ENCODE data around the gene CLCA1. TPM values are rescaled to one million over a fixed set of nuclear protein-coding genes. Genes with fewer than 3 reads are reported as not detected.

The CLCA1 gene
- total and polyA plus RNA-seq, 2 experiments from 2014 or later, result not detected

DNA sequence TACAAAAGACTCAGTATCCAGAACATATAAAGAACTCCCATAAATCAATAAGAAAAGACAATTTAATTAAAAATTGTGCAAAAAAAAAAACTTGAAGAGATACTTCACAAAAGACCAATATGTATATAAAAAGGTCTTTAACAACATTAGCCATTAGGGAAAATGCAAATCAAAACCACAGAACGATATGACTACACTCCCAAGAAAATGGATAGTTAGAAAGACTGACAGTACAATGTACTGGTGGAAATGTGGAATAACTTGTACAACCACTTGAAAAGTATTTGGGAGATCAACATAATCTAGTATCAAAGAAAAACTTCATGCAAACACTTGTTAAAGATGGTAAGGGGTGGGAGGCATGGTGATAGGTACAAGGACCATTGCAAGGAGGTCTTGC, 3.9 kb upstream of the CLCA1 start:
- H4K20me1 ChIP-seq (replicated peaks; ENCODE audit: insufficient read depth), result no peaks in the 10 kb centered on the region
- no peak overlapping the region for H3K4me3 ChIP-seq
- no peaks in the 10 kb centered on the region for H3K27me3 ChIP-seq (ENCODE audit: insufficient read depth)
- no peaks in the 10 kb centered on the region for H3K9me2 ChIP-seq (ENCODE audit: insufficient read depth)
- no peak overlapping the region for H3K4me3 Mint-ChIP-seq
- no peaks in the 10 kb centered on the region for H3K27me3 Mint-ChIP-seq (ENCODE audit: insufficient read depth, low read depth, poor library complexity)
- H3F3A ChIP-seq (replicated peaks; ENCODE audit: low read depth), result no peaks in the 10 kb centered on the region
- TF ChIP-seq EZH2phosphoT487 (IDR thresholded peaks at IDR 0.05; ENCODE audit: unreplicated experiment) (no peak), JUNB (IDR thresholded peaks at IDR 0.05; ENCODE audit: unreplicated experiment) (no peak), ZNF114 (CRISPR knock-in tag; IDR thresholded peaks at IDR 0.05) (no peak), POLR2AphosphoS5 (IDR thresholded peaks at IDR 0.05; ENCODE audit: low read depth) (no peak), ETS1 (IDR thresholded peaks at IDR 0.05) (no peak), ZNF331 (CRISPR knock-in tag; IDR thresholded peaks at IDR 0.05; ENCODE audit: low read depth) (no peak), REST (IDR thresholded peaks at IDR 0.05; ENCODE audit: unreplicated experiment) (no peak), EZH2 (IDR thresholded peaks at IDR 0.05; ENCODE audit: low read depth, unreplicated experiment) (no peak), ZNF462 (CRISPR knock-in tag; IDR thresholded peaks at IDR 0.05) (no peak)
- ATAC-seq (no peak), DNase-seq (ENCODE audit: low spot score) (no peak)
- no peaks in the 10 kb centered on the region for H3K79me2 ChIP-seq (replicated peaks; ENCODE audit: insufficient read depth)
- no peak overlapping the region for H2AFZ ChIP-seq
- no peaks in the 10 kb centered on the region for H3K36me3 Mint-ChIP-seq (ENCODE audit: low read depth)
- H3K9me3 Mint-ChIP-seq, result no peaks in the 10 kb centered on the region
- no peaks in the 10 kb centered on the region for H3K4me1 ChIP-seq (ENCODE audit: insufficient read depth)
- no peak overlapping the region for H3K4me2 ChIP-seq
- H3K4me1 Mint-ChIP-seq, result no peaks in the 10 kb centered on the region
- no peaks in the 10 kb centered on the region for H3K36me3 ChIP-seq (ENCODE audit: insufficient read depth)
- H3K27ac ChIP-seq (ENCODE audit: low read depth), result no peak overlapping the region
- H3K27ac Mint-ChIP-seq, result no peak overlapping the region
